Breast epithelium (tissue), 4 donors: Measurements from ENCODE around the gene CFAP46. TPM values are rescaled to one million over a fixed set of nuclear protein-coding genes. Genes with fewer than 3 reads are reported as not detected.

Source experiments
- DNase-seq, 2 donors: peaks; one replicate each; pipeline ENCODE4 v3.0.0-alpha.2; 2019; ENCODE audit warnings: low spot score in 2 of 2
- H3K27ac ChIP-seq, 2 donors: fragments of 200-600 bp; sonication (generic) in 1 of 2; one replicate each; pipeline ENCODE4 v1.5.1; 2016 to 2019; ENCODE audit warnings: mild to moderate bottlenecking in 1 of 2
- H3K27me3 ChIP-seq, 2 donors: fragments of 200-600 bp; sonication (generic) in 1 of 2; one replicate each; pipeline versions ENCODE4 v1.5.1 to v1.6.0; 2017 to 2019; ENCODE audit warnings: control low read depth in 1 of 2, mild to moderate bottlenecking in 1 of 2
- H3K36me3 ChIP-seq: fragments of 200-600 bp; one replicate; pipeline ENCODE4 v1.5.1; 2019
- H3K4me1 ChIP-seq, 2 donors: fragments of 200-600 bp; sonication (generic); one replicate each; pipeline ENCODE4 v1.5.1; 2016 to 2019; ENCODE audit warnings: control low read depth in 1 of 2
- H3K4me3 ChIP-seq, 3 donors: fragments of 200-600 bp; sonication (generic); 1 replicate in 2 of 3; 2 replicates in 1 of 3; pipeline ENCODE4 v1.5.1; 2016 to 2019; ENCODE audit warnings: mild to moderate bottlenecking in 3 of 3, moderate library complexity in 2 of 3
- H3K9me3 ChIP-seq, 2 donors: fragments of 200-600 bp; sonication (generic) in 1 of 2; one replicate each; pipeline ENCODE4 v1.5.1; 2016 to 2019; ENCODE audit warnings: control low read depth in 1 of 2
- CTCF ChIP-seq, 3 donors: fragments of 450-650 bp; IDR thresholded peaks; one replicate each; pipeline ENCODE4 v1.5.1; 2016 to 2017; ENCODE audit warnings: antibody characterized with exemption in 3 of 3, mild to moderate bottlenecking in 3 of 3, moderate library complexity in 3 of 3
- POLR2A ChIP-seq: fragments of 450-650 bp; IDR thresholded peaks from one replicate; pipeline ENCODE4 v1.6.1; 2016; ENCODE audit warnings: antibody characterized with exemption, mild to moderate bottlenecking, moderate library complexity
- POLR2AphosphoS5 ChIP-seq, 3 donors: sonication (generic); formaldehyde crosslinking; IDR thresholded peaks; one replicate each; pipeline ENCODE4 v1.6.1; 2017; ENCODE audit warnings: antibody characterized with exemption in 3 of 3
- intact Hi-C: fragments of 100-400 bp; cut with DNase I; formaldehyde crosslinking; loops from one replicate; pipeline ENCODE4 v1.15.1; 2023; ENCODE audit warnings: low total_unique reads
- total RNA-seq, 3 donors: library from RNA; depleted of rRNA; stranded (reverse); fragments of >200 nt; gene quantifications; one replicate each; pipeline ENCODE4 v1.1.0, GENCODE V29; 2016

Gene CFAP46
- total RNA-seq, 3 donors from 2014 or later, result 0.16 to 0.73 (median 0.66) TPM

- intact Hi-C loops, result no loop called here
These were observed 157.3 kb downstream of the CFAP46 start for GRCh38 chr10:132784866-132785722.

GRCh38 chr10:132783940-132784865 lies 158.2 kb downstream of the CFAP46 start:
- intact Hi-C loops, result no loop called here
- Histone ChIP-seq H3K27ac (no peak overlapping the region), H3K36me3 (no peaks in the 10 kb centered on the region), H3K9me3 (peaks cover 13 to 17% of the 10 kb centered on the region in 2 donors), H3K4me1 (no peaks in the 10 kb centered on the region), H3K4me3 (no peak overlapping the region), H3K27me3 (peaks cover 3 to 55% of the 10 kb centered on the region in 2 donors)
- TF ChIP-seq POLR2A (no peak), CTCF (IDR thresholded peaks at IDR 0.05) (no peak), POLR2AphosphoS5 (IDR thresholded peaks at IDR 0.05) (no peak)
- DNase-seq, result no peak

More at GRCh38 chr10:132784866-132785722, 157.3 kb downstream of the CFAP46 start:
- TF ChIP-seq POLR2AphosphoS5 (IDR thresholded peaks at IDR 0.05) (no peak), CTCF (IDR thresholded peaks at IDR 0.05) (no peak), POLR2A (no peak)
- peak overlapping the region in 1 of 3 donors; percentile 49 for H3K4me3 ChIP-seq
- H3K27ac ChIP-seq, result no peak overlapping the region
- no peaks in the 10 kb centered on the region for H3K4me1 ChIP-seq
- peaks cover 13 to 17% of the 10 kb centered on the region in 2 donors for H3K9me3 ChIP-seq
- H3K36me3 ChIP-seq, result no peaks in the 10 kb centered on the region
- no peak for DNase-seq
- peaks cover 6 to 64% of the 10 kb centered on the region in 2 donors for H3K27me3 ChIP-seq

GRCh38 chr10:132783165-132783939 lies 159.0 kb downstream of the CFAP46 start:
- H3K4me1 ChIP-seq, result no peaks in the 10 kb centered on the region
- TF ChIP-seq POLR2A (no peak), POLR2AphosphoS5 (IDR thresholded peaks at IDR 0.05) (no peak), CTCF (IDR thresholded peaks at IDR 0.05) (no peak)
- intact Hi-C loops, result no loop called here
- no peak for DNase-seq
- H3K27ac ChIP-seq, result no peak overlapping the region
- H3K9me3 ChIP-seq, result peaks cover 13 to 17% of the 10 kb centered on the region in 2 donors
- no peaks in the 10 kb centered on the region for H3K36me3 ChIP-seq
- H3K27me3 ChIP-seq, result peaks cover 0 to 47% of the 10 kb centered on the region in 2 donors
- H3K4me3 ChIP-seq, result no peak overlapping the region

GRCh38 chr10:132781556-132781955 lies 160.8 kb downstream of the CFAP46 start:
- Histone ChIP-seq H3K36me3 (no peaks in the 10 kb centered on the region), H3K4me1 (no peaks in the 10 kb centered on the region), H3K9me3 (peaks cover 13 to 17% of the 10 kb centered on the region in 2 donors), H3K4me3 (no peak overlapping the region), H3K27ac (no peak overlapping the region), H3K27me3 (peaks cover 0 to 29% of the 10 kb centered on the region in 2 donors)
- no peak for DNase-seq
- intact Hi-C loops, result no loop called here
- TF ChIP-seq POLR2AphosphoS5 (IDR thresholded peaks at IDR 0.05) (no peak), POLR2A (no peak), CTCF (IDR thresholded peaks at IDR 0.05) (no peak)
